Measurements from ENCODE around the gene DTHD1. TPM values are rescaled to one million over a fixed set of nuclear protein-coding genes. Genes with fewer than 3 reads are reported as not detected.

Gene DTHD1
- total and polyA plus RNA-seq, 2 donors (not counting 3 experiments of a cell fraction or from before 2014, with no cell fraction given): not detected

- FAIRE-seq: no peak
- CTCF ChIA-PET: no interaction called here
Observed at GRCh38 chr4:36328130-36328529, 46.7 kb downstream of the DTHD1 start.

GRCh38 chr4:36329228-36329627 lies 47.8 kb downstream of the DTHD1 start:
- ChIA-PET CTCF (no interaction called here), POLR2A (no interaction called here)
- Histone ChIP-seq H3K27me3 (ENCODE audit: control insufficient read depth in 2 of 2, insufficient read depth in 2 of 2, low read length in 2 of 2) (no peaks in the 10 kb centered on the region), H3K27ac (ENCODE audit: insufficient read depth, low read depth, low read length) (no peak overlapping the region), H3K9me1 (replicated peaks; ENCODE audit: control insufficient read depth, extremely low read depth, insufficient read depth, low read length) (no peaks in the 10 kb centered on the region), H3K4me2 (ENCODE audit: insufficient read depth, low read length) (no peak overlapping the region), H3K4me1 (ENCODE audit: control insufficient read depth, extremely low read depth, insufficient read depth, low read length) (no peaks in the 10 kb centered on the region), H3K79me2 (ENCODE audit: control insufficient read depth, insufficient read depth, low read length) (no peaks in the 10 kb centered on the region), H4K20me1 (replicated peaks; ENCODE audit: control insufficient read depth, extremely low read depth, insufficient read depth, low read length) (no peaks in the 10 kb centered on the region), H3K4me3 (replicated peaks in 1 of 3; ENCODE audit: insufficient read depth in 1 of 3, low read depth in 1 of 3, low read length in 3 of 3) (no peak overlapping the region), H2AFZ (ENCODE audit: low read depth, low read length) (no peak overlapping the region), H3K9me3 (replicated peaks; ENCODE audit: control insufficient read depth, insufficient read depth, low read length) (no peaks in the 10 kb centered on the region), H3K36me3 (ENCODE audit: control insufficient read depth in 2 of 2, extremely low read depth in 1 of 2, insufficient read depth in 2 of 2, low read length in 2 of 2) (no peaks in the 10 kb centered on the region), H3K9ac (replicated peaks; ENCODE audit: extremely low read depth, insufficient read depth, low read length) (no peak overlapping the region)
- DNase-seq (ENCODE audit: low read depth, low spot score) (no peak), FAIRE-seq (no peak)
- no TSS peak for BruUV-seq (replicated peaks)
- dilution Hi-C loops (cut with MboI; ENCODE audit: extremely low pct_ligation_motif_present, low sequenced_read_pairs) (no loop called here), intact Hi-C loops (cut with micrococcal nuclease) (no loop called here)
- TF ChIP-seq EZH2 (IDR thresholded peaks at IDR 0.05; ENCODE audit: borderline replicate concordance, low read depth, low read length, severe bottlenecking): no peak
- TF ChIP-seq JUN (IDR thresholded peaks at IDR 0.05; ENCODE audit: borderline replicate concordance, insufficient read depth, insufficient read length, low read depth): no peak
- TF ChIP-seq POLR2A (IDR thresholded peaks at IDR 0.05; ENCODE audit: low read depth, low read length): no peak

More at GRCh38 chr4:36328130-36328529, 46.7 kb downstream of the DTHD1 start:
- intact Hi-C loops (cut with micrococcal nuclease) (no loop called here), dilution Hi-C loops (cut with MboI; ENCODE audit: extremely low pct_ligation_motif_present, low sequenced_read_pairs) (no loop called here)
- no peak for DNase-seq (ENCODE audit: low read depth, low spot score)
- H3K27ac ChIP-seq (ENCODE audit: insufficient read depth, low read depth, low read length): no peak overlapping the region
- no peaks in the 10 kb centered on the region for H3K27me3 ChIP-seq (ENCODE audit: control insufficient read depth in 2 of 2, insufficient read depth in 2 of 2, low read length in 2 of 2)
- no peak overlapping the region for H3K4me3 ChIP-seq (replicated peaks in 1 of 3; ENCODE audit: insufficient read depth in 1 of 3, low read depth in 1 of 3, low read length in 3 of 3)
- no peaks in the 10 kb centered on the region for H3K9me1 ChIP-seq (replicated peaks; ENCODE audit: control insufficient read depth, extremely low read depth, insufficient read depth, low read length)
- H4K20me1 ChIP-seq (replicated peaks; ENCODE audit: control insufficient read depth, extremely low read depth, insufficient read depth, low read length): no peaks in the 10 kb centered on the region
- no TSS peak for BruUV-seq (replicated peaks)
- no peaks in the 10 kb centered on the region for H3K79me2 ChIP-seq (ENCODE audit: control insufficient read depth, insufficient read depth, low read length)
- no peaks in the 10 kb centered on the region for H3K9me3 ChIP-seq (replicated peaks; ENCODE audit: control insufficient read depth, insufficient read depth, low read length)
- TF ChIP-seq MYC (IDR thresholded peaks at IDR 0.05; ENCODE audit: low read depth, low read length) (no peak), POLR2AphosphoS5 (IDR thresholded peaks at IDR 0.05; ENCODE audit: insufficient read depth, low read depth, low read length) (no peak), GATA2 (IDR thresholded peaks at IDR 0.05; ENCODE audit: insufficient read depth, insufficient read length, low read depth, low read length) (no peak), EZH2 (IDR thresholded peaks at IDR 0.05; ENCODE audit: borderline replicate concordance, low read depth, low read length, severe bottlenecking) (no peak), JUN (IDR thresholded peaks at IDR 0.05; ENCODE audit: borderline replicate concordance, insufficient read depth, insufficient read length, low read depth) (no peak), MAX (IDR thresholded peaks at IDR 0.05; ENCODE audit: insufficient read depth, insufficient read length) (no peak)
- H3K9ac ChIP-seq (replicated peaks; ENCODE audit: extremely low read depth, insufficient read depth, low read length): no peak overlapping the region
- H3K4me2 ChIP-seq (ENCODE audit: insufficient read depth, low read length): no peak overlapping the region
- no peak overlapping the region for H2AFZ ChIP-seq (ENCODE audit: low read depth, low read length)
- POLR2A ChIA-PET: no interaction called here
- no peaks in the 10 kb centered on the region for H3K4me1 ChIP-seq (ENCODE audit: control insufficient read depth, extremely low read depth, insufficient read depth, low read length)
- H3K36me3 ChIP-seq (ENCODE audit: control insufficient read depth in 2 of 2, extremely low read depth in 1 of 2, insufficient read depth in 2 of 2, low read length in 2 of 2): no peaks in the 10 kb centered on the region
